Hematopoietic multipotent progenitor cell treated with erythropoietin and hydrocortisone succinate and interleukin-3 and kit ligand, for 15 days (in vitro differentiated cells): Measurements from ENCODE around the gene CST11.

ENCODE experiments used
- DNase-seq: peaks from one replicate; pipeline ENCODE4 v3.0.0-alpha.2; 2015; ENCODE audit warnings: low spot score

Gene CST11

GRCh38 chr20:23419995-23420901 lies 32.4 kb downstream of the CST11 start:
- peak; percentile 73 for DNase-seq

- no peak for DNase-seq
These were observed 33.0 kb downstream of the CST11 start for GRCh38 chr20:23419657-23419994.

GRCh38 chr20:23417861-23418260 lies 34.8 kb downstream of the CST11 start:
- DNase-seq, result peak; percentile 36

- no peak for DNase-seq
These were observed 36.6 kb downstream of the CST11 start for GRCh38 chr20:23415959-23416583.

GRCh38 chr20:23415555-23415954 lies 37.1 kb downstream of the CST11 start:
- DNase-seq, result no peak

- DNase-seq, result no peak
These were observed 38.0 kb downstream of the CST11 start for GRCh38 chr20:23414526-23415188.

- DNase-seq, result no peak
These were observed 38.7 kb downstream of the CST11 start for GRCh38 chr20:23413862-23414422.

- no peak for DNase-seq
These were observed 40.6 kb downstream of the CST11 start for GRCh38 chr20:23412026-23412425.

GRCh38 chr20:23410916-23411695 lies 41.6 kb downstream of the CST11 start:
- no peak for DNase-seq

- DNase-seq, result no peak
These were observed 42.9 kb downstream of the CST11 start for GRCh38 chr20:23409800-23410199.

- DNase-seq, result no peak
These were observed 43.7 kb downstream of the CST11 start for GRCh38 chr20:23408957-23409356.

- no peak for DNase-seq
These were observed 44.8 kb downstream of the CST11 start for GRCh38 chr20:23407781-23408464.

- DNase-seq, result no peak
These were observed 45.8 kb downstream of the CST11 start for GRCh38 chr20:23406880-23407279.

GRCh38 chr20:23404196-23404595 lies 48.5 kb downstream of the CST11 start:
- no peak for DNase-seq

GRCh38 chr20:23403751-23404150 lies 48.9 kb downstream of the CST11 start:
- no peak for DNase-seq

- no peak for DNase-seq
These were observed 51.6 kb downstream of the CST11 start for GRCh38 chr20:23401051-23401450.
